Stimulated activated CD4-positive, alpha-beta T cell treated with anti-CD3 and anti-CD28 coated beads, Interleukin-12 subunit alpha, Interleukin-12 subunit beta, amount 100 ng/mL, for 4 hours (primary cell): ENCODE measurements around the gene SLC2A5.

ENCODE experiments used
- DNase-seq: peaks from one replicate; pipeline ENCODE4 v3.0.0-alpha.2; 2020

The SLC2A5 gene

GRCh38 chr1:9087411-9088125 lies 18.1 kb upstream of the SLC2A5 start:
- DNase-seq, result no peak

- no peak for DNase-seq
Measured at GRCh38 chr1:9086796-9087195, 17.4 kb upstream of the SLC2A5 start.

- DNase-seq, result no peak
Measured at GRCh38 chr1:9086045-9086444, 16.6 kb upstream of the SLC2A5 start.

GRCh38 chr1:9085306-9085940 lies 16.0 kb upstream of the SLC2A5 start:
- no peak for DNase-seq

GRCh38 chr1:9084906-9085305 lies 15.5 kb upstream of the SLC2A5 start:
- no peak for DNase-seq

GRCh38 chr1:9081473-9081872 lies 12.0 kb upstream of the SLC2A5 start:
- DNase-seq, result no peak

DNA sequence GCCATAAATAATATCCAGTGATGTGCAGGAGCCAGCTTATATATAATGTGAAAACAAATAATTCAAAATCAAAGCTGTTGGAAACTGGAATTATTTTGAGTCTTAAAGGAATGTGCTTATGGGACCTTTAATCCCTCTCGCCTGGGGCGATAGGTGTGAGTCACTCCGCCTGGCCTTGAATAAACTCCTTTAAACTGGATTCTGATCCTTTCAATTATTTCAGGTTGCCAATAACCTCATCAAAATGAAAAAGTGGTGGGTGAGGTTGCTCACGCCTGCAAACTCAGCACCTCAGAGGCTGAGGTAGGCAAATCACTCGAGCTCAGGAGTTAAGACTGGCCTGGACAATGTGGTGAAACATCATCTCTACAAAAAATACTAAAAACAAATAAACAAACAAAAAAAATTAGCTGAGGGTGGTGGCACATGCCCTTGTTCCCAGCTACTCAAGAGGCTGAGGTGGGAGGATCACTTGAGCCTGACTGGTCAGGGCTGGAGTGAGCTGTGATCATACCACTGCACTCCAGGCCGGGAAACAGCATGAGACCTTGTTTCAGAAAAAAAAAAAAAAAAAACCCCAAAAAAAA lies 11.4 kb upstream of the SLC2A5 start:
- DNase-seq, result no peak

GRCh38 chr1:9079988-9080704 lies 10.7 kb upstream of the SLC2A5 start:
- no peak for DNase-seq

DNA sequence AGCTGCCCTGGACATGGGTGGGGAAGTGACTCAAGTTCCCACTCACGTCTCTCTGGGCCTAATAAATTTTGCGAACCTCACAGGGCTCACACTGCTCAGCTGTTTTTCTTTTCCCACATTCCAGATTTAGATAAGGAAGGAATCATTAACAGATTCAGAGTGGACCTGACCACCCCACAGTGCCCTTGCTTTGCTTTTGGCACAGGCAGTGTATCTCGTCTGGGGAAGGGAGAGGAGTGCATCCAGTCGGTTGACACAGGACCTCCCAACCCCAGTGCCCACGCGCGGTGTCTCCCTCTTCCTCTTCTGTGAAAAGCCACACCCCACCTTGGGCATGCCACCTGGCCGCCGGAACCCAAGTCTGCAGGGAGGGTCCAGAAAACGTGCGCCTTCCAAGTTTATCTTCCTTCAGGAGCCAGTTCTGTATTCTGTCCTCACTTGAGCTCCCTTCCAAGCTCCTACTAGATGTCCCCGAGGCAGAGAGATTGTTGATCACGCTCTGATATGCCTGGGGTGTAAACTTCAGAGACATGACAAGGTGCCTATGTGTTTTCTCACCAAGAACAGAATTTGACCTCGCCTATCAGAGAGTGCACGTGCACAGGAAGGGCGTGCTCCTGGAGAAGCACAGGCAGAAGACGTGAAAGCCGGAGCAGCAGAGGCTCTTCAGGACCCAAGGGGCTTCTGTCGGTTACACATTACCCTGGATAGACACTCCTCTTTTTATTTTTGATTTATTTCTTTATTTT lies 9.5 kb upstream of the SLC2A5 start:
- DNase-seq, result no peak

GRCh38 chr1:9078015-9078751 lies 8.7 kb upstream of the SLC2A5 start:
- no peak for DNase-seq

DNA sequence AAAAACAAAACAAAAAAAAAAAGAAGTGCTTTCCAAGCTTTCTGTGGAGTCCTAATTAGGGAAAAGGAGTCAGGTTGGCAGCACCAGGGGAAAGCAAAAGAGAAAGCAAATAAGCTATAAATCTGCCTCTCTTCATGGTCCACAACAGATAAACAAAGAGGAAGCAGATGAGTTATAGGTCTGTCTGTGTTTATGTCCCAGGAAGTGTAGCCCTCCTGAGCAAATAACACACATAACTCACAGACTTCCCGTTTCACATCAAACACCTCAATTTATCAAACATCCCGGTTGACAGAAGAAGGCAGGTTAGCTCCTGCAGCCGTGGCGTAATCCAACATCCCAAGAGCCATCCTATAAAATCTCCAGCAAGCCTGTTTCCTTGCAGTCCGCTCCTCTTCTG lies 5.6 kb upstream of the SLC2A5 start:
- DNase-seq, result no peak

- DNase-seq, result no peak
Measured at GRCh38 chr1:9073143-9073542, 3.7 kb upstream of the SLC2A5 start.

DNA sequence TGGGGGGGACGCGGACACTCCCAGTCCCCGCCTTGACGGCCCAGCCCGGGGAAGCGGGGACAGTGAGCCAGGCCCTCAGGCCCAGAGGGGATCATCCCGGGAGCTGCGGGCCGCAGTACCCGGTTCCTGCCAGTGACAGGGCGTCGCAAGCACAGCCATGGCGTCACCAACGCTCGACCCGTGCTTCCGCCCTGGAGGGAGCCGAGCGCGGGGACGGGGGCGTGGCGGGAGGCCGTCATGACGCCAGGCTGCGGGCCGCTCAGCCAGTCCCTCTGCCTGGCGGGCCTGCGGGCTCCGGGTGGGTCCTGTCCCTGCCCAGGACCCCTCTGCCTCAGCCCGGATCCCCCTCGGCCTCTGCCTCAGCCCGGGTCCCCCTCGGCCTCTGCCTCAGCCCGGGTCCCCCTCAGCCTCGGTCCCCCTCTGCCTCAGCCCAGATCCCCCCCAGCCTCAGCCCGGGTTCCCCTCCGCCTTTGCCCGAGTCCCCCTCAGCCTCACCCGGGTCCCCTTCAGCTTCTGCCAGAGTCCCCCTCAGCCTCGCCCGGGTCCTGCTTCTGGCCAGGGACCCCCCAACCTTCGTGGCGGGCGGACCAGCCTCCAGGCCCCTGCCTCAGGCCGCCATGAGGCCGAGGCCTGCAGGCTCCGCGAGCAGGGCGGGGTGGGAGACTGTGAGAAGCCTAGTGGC lies 2.3 kb upstream of the SLC2A5 start:
- no peak for DNase-seq

GRCh38 chr1:9070486-9070885 lies 1.1 kb upstream of the SLC2A5 start:
- DNase-seq, result no peak

DNA sequence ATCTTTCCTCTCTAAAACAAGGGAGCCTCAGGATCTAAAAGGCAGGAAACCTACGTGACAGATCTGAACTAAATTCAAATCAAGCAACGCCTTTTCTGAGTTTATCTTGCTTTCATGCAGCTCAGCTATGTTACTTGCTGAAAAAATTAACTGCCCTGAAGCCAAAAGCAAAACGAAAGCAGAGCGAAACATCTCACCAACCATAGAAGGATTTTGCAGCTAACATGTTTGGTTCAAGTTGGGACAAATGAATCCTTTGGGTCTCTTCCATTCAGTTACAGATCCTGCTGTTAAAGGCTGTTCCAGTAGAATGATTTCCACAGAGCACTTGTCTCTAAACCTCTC lies 482 bp downstream of the SLC2A5 start:
- no peak for DNase-seq

- no peak for DNase-seq
Measured at GRCh38 chr1:9066945-9067807, 2.3 kb downstream of the SLC2A5 start.

DNA sequence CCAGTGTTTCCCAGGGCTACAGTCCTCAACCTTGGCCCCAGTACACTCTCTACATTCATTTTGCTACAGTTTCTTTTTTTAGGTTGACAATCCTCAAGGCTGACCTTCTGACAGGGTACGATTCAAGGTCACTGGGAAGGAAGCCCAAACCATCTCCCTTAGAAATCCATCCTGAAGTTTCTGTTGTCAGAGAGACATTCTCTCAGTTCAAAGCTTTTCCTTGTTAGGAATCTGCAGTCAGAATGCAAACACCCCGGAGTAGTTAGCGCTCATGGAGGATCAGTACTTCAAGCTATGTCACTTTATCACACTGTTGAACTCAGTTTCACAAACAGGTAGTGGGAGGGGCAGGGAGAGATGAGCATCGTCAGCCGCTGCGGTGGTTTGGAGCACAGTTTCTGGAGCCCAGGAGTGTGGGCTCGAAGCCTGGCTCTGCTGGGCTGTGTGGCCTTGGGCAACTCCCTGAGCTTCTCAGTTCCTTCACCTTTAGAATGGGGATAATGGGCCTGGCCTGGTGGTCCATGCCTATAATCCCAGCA lies 4.2 kb downstream of the SLC2A5 start:
- DNase-seq, result no peak

DNA sequence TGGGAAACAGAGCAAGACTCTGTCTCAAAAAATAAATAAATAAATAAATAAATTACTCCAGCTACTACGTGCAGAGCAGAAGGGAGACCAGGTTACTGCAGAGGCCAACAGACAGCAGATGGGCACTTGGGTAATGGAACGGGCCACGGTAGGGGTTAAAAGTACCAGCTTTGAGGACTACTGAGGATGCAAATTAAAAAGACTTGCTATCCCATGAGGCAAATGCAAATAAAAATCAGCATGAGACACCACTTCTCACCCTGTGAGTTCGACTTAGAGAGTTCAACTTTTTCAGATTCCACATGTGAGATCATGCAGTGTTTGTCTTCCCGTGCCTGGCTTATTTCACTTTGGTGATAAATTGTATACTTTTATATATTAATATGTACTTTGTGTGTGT lies 6.6 kb downstream of the SLC2A5 start:
- no peak for DNase-seq

DNA sequence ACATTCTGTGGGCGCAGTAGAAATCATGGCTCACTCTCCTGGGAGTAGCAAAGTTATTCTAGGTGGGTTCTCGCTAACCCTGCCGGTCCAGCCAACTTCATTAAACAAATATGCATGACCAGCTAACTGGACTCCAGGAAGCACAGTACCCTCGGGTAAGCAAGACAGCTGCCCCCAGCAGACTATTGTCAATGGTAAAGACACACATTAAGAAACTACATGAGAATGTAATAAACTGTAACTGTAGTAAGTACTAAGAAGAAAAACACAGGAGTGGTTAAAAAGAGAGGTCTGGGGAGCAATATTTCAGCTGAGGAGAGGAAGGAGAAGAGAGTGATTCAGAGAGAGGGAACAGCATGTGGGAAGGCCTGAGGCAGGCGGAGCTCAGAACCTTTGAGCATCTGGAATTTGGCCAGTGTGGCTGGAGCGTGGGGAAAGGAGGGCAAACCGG lies 7.4 kb downstream of the SLC2A5 start:
- DNase-seq, result no peak

DNA sequence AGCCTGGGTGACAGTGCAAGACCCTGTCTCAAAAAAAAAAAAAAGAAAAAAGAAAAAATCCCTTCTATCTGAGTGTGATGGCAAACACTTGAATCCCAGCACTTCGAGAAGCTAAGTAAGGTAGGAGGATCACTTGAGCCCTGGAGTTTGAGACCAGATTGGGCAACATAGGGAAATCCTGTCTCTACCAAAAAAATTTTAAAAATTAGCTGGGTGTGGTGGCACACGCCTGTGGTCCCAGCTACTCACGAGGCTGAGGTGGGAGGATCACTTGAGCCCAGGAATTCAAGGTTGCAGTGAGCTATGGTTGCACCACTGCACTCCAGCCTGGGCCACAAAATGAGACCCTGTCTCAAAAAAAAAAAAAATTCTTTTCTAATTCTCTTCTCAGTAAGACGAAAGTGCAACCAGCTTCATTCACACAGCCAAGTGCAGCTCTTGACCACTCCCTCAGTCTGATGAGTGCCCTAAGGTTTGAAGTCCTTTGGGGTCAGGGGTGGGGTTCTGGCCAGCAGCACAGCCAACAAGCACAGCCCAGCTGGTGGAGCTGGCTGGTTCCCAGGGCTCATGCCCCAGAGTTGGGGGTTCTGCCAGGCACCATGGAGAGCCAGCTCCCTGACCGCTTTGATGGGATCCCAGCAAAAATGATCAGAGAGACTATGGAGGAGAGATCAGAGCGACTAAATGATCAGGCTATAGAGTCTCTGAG lies 8.0 kb downstream of the SLC2A5 start:
- DNase-seq, result no peak
